ENCODE measurements around the gene CCNY. TPM values are rescaled to one million over a fixed set of nuclear protein-coding genes. Genes with fewer than 3 reads are reported as not detected.
"Not testable (repeated sequence)": the region's sequence is repeated elsewhere in the genome, so short reads cannot be mapped to it uniquely, and the experiment has no call there.

CCNY gene
- polyA plus RNA-seq (2014; cell fraction: cytosol; rRNA removed): 32.7 and 37.3 TPM in 2 replicates
- 14.4 and 29.5 TPM in 2 replicates for polyA plus RNA-seq (2014; cell fraction: nucleus; rRNA removed)

DNA sequence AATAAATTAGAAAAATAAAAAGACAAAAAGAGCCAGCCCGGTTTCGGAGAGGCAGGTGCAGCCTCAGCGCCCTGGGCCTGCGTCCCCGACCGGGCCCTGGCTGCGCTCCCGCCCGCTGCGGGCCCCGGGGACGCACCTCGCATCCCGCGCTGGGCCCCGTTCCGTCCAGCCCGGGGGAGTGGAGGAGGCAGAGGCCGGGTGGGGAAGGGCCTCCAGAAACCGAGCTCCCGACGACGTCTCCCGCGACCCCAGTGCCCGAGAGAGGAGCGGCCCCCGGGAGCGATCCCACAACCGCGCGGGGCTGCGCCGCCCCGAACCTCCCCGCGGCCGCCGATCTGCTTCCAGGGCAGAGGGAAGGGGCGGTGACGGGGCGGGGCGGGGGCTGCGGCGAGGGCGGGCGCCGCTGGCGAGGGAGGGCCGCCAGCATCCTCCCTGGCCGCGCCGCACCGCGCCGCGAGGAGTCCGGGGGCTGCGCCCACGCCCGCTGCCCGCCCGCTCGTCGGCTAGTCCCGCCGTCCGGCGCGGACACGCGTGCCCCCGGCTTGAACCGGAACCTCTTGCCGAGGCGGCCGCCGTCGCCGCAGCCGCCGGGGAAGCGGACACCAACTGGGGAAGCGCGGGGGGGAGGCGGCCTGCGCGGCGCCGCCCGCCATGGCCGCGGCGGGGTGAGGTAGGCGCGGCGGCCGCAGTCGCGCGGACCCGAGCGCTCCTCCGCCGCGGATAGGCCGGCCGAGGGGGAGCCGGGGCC is at the start of gene CCNY:
Gene CCNY (plus strand): TSS at position 426 of the 748 bp plus-strand sequence. CDS start 545 bp downstream, outside the sequence.
- DNase-seq (ENCODE audit: low spot score): peak; percentile 37

DNA sequence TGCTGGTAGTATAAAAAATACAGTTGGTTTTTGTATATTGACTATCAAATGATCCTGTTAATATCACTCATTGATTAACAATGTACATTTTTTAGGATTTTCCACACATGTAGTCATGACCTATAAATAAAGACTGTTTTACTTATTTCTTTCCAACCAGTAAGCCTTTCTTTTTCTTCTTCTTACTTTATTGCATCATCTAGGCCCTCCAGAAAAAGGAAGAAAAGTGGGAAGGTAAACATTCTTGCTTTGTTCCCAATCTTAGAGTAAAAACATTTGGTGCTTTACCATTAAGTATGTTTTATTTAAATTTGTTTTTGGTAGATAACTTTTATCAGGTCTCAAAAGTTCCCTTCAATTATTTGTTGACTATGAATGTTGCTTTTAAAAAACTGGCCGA is 47.1 kb upstream of the CCNY start:
- DNase-seq (ENCODE audit: low spot score): no peak

- DNase-seq (ENCODE audit: low spot score): no peak
These were observed 41.8 kb upstream of the CCNY start for GRCh38 chr10:35294506-35294905.

- no peak for DNase-seq (ENCODE audit: low spot score)
These were observed 37.3 kb upstream of the CCNY start for GRCh38 chr10:35299016-35299415.

- DNase-seq (ENCODE audit: low spot score): no peak
These were observed 36.1 kb upstream of the CCNY start for GRCh38 chr10:35300063-35300699.

- DNase-seq (ENCODE audit: low spot score): no peak
These were observed 31.7 kb upstream of the CCNY start for GRCh38 chr10:35304649-35305048.

GRCh38 chr10:35306852-35307251 is 29.5 kb upstream of the CCNY start:
- DNase-seq (ENCODE audit: low spot score): no peak

- DNase-seq (ENCODE audit: low spot score): no peak
These were observed 29.0 kb upstream of the CCNY start for GRCh38 chr10:35307297-35307696.

DNA sequence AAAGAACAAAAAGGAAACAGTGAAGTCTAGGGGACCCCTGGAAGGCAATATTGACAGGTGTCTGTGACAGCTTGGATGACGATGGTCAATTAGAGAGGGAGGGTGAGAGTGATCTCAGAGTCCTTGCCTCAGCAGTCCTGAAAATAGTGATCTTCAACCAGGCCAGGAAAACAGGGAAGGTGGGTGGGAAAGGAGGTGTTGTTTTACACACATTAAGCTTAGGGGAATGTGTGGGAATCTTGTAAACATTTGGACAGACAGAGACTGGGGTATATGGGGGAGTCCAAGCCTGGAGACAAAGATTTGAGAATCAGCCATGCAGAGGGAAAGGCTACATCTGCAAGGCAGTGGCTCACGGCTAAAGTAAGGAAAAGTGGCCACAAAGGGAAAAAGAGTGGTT is 27.5 kb upstream of the CCNY start:
- no peak for DNase-seq (ENCODE audit: low spot score)

GRCh38 chr10:35314142-35314541 is 22.2 kb upstream of the CCNY start:
- DNase-seq (ENCODE audit: low spot score): not testable (repeated sequence)

DNA sequence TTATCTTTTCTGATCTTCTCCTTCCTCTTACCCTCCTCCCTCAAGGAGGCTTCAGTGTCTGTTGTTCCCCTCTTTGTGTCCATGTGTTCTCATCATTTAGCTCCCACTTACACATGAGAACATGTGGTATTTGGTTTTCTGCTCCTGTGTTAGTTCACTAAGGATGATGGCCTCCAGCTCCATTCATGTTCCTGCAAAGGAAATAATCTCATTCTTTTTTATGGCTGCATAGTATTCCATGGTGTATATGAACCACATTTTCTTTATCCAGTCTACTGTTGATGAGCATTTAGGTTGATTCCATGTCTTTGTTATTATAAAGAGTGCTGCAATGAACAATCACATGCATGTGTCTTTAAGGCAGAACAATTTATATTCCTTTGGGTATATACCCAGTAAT is 21.1 kb upstream of the CCNY start:
- not testable (repeated sequence) for DNase-seq (ENCODE audit: low spot score)

- no peak for DNase-seq (ENCODE audit: low spot score)
These were observed 19.9 kb upstream of the CCNY start for GRCh38 chr10:35316218-35316967.

- DNase-seq (ENCODE audit: low spot score): no peak
These were observed 17.8 kb upstream of the CCNY start for GRCh38 chr10:35318551-35318950.

DNA sequence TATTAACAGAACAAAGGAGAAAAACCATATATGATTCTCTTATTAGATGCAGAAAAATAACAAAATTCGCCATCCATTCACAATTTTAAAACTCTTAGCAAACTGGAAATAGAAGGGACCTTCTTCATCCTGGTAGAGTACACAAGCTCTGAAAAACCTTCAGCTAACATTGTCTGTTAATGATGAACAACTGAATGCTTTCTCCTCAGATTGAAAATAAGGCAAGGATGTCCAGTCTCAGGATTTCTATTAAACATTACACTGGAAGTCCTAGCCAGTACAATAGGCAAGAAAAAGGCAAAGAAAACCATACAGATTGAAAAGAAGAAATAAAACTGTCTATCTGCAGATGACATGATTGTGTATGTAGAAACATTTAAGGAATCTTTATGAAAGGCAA is 16.0 kb upstream of the CCNY start:
- no peak for DNase-seq (ENCODE audit: low spot score)

- no peak for DNase-seq (ENCODE audit: low spot score)
These were observed 13.7 kb upstream of the CCNY start for GRCh38 chr10:35322636-35323035.

GRCh38 chr10:35324196-35324595 is 12.1 kb upstream of the CCNY start:
- DNase-seq (ENCODE audit: low spot score): no peak

GRCh38 chr10:35326466-35327235 is 9.7 kb upstream of the CCNY start:
- DNase-seq (ENCODE audit: low spot score): no peak

GRCh38 chr10:35327790-35328403 is 8.4 kb upstream of the CCNY start:
- DNase-seq (ENCODE audit: low spot score): no peak

- DNase-seq (ENCODE audit: low spot score): no peak
These were observed 7.8 kb upstream of the CCNY start for GRCh38 chr10:35328404-35329037.

- no peak for DNase-seq (ENCODE audit: low spot score)
These were observed 6.8 kb upstream of the CCNY start for GRCh38 chr10:35329520-35329919.
